RWPE1 (cell line): ENCODE data around the gene ANGPTL7.

Experiments
- CTCF ChIA-PET: fragments of 350-600 bp; sonication (Branson Sonifier 250); formaldehyde crosslinking; extraction: SDS; loops from one replicate; lab custom pipeline; 2021; lab: Yijun Ruan, JAX
- POLR2A ChIA-PET: fragments of 400-600 bp; formaldehyde crosslinking; extraction: SDS; loops from one replicate; lab custom pipeline; 2020; ENCODE audit warnings: antibody characterized with exemption; ENCODE audit not compliant: low non-redundant PET; lab: Yijun Ruan, JAX
- DNase-seq: peaks from one replicate; pipeline ENCODE4 v3.0.0; 2012; ENCODE audit warnings: low spot score
- H3K27ac ChIP-seq: fragments of 450-650 bp; 2 replicates; pipeline ENCODE4 v1.5.1; 2017
- CTCF ChIP-seq: fragments of 450-650 bp; conservative IDR thresholded peaks from 2 replicates; pipeline ENCODE4 v1.5.1; 2017; ENCODE audit warnings: low read depth, mild to moderate bottlenecking

ANGPTL7 gene

GRCh38 chr1:11153184-11153583 lies 36.0 kb upstream of the ANGPTL7 start:
- no peak for DNase-seq
- ChIA-PET CTCF (interaction anchor here (0.6 kb wide), 1 partner anchor 440 kb away, joined by 3 read pairs; no protein-coding TSS in a partner anchor), POLR2A (no interaction called here)
- no peak for TF ChIP-seq CTCF
- H3K27ac ChIP-seq: no peak overlapping the region

GRCh38 chr1:11156441-11156840 lies 32.7 kb upstream of the ANGPTL7 start:
- no peak for TF ChIP-seq CTCF
- DNase-seq: no peak
- no peak overlapping the region for H3K27ac ChIP-seq
- ChIA-PET POLR2A (no interaction called here), CTCF (no interaction called here)

GRCh38 chr1:11156963-11157362 lies 32.2 kb upstream of the ANGPTL7 start:
- ChIA-PET CTCF (no interaction called here), POLR2A (no interaction called here)
- H3K27ac ChIP-seq: peak overlapping the region; percentile 60
- DNase-seq: no peak
- TF ChIP-seq CTCF: no peak

GRCh38 chr1:11157394-11157793 lies 31.8 kb upstream of the ANGPTL7 start:
- ChIA-PET CTCF (interaction anchor here (1.0 kb wide), 1 partner anchor 21 kb away, joined by 3 read pairs; no protein-coding TSS in a partner anchor), POLR2A (no interaction called here)
- no peak for TF ChIP-seq CTCF
- H3K27ac ChIP-seq: peak overlapping the region; percentile 60
- no peak for DNase-seq

GRCh38 chr1:11157867-11158266 lies 31.3 kb upstream of the ANGPTL7 start:
- peak overlapping the region; percentile 60; the same call in 1 of the 2 replicates for H3K27ac ChIP-seq
- no peak for TF ChIP-seq CTCF
- POLR2A ChIA-PET: no interaction called here
- CTCF ChIA-PET: interaction anchor here (1.0 kb wide), 2 partner anchors 20 to 98 kb away, joined by 3 read pairs; partner anchors contain the start of gene SRM
- no peak for DNase-seq

- no peak overlapping the region for H3K27ac ChIP-seq
- CTCF ChIA-PET: interaction anchor here (0.6 to 1.0 kb wide), 4 partner anchors 20 to 398 kb away, joined by 3 read pairs; partner anchors contain the start of gene SRM
- no peak for TF ChIP-seq CTCF
- POLR2A ChIA-PET: no interaction called here
- no peak for DNase-seq
Observed at GRCh38 chr1:11158291-11158690, 30.9 kb upstream of the ANGPTL7 start.
